PC-9 (cell line): ENCODE results near the gene GLCCI1. TPM values are rescaled to one million over a fixed set of nuclear protein-coding genes. Genes with fewer than 3 reads are reported as not detected.

ENCODE experiments used
- BruUV-seq: library from RNA; stranded (reverse); fragments of 400-500 nt; replicated peaks from 2 replicates; lab custom pipeline; 2021; lab: Mats Ljungman, UMichigan
- CTCF ChIA-PET: fragments of 300-600 bp; sonication (Branson Sonifier 250); formaldehyde crosslinking; loops from one replicate; lab custom pipeline; 2022; ENCODE audit warnings: antibody characterized with exemption; lab: Charles Lee
- POLR2A ChIA-PET: fragments of 300-600 bp; sonication (Branson Sonifier 250); formaldehyde crosslinking; loops from one replicate; lab custom pipeline; 2022; ENCODE audit warnings: antibody characterized with exemption; ENCODE audit not compliant: unreplicated experiment; lab: Charles Lee
- DNase-seq, 2 experiments: peaks; one replicate each; pipeline versions ENCODE4 v3.0.0 to v3.0.0-alpha.2; 2015 to 2022; ENCODE audit warnings: mixed read lengths in 1 of 2
- H2AFZ ChIP-seq: fragments of 200-600 bp; sonication (generic); 2 replicates; pipeline ENCODE4 v1.8.1; 2017; ENCODE audit warnings: antibody characterized with exemption
- H3F3A ChIP-seq: fragments of 200-600 bp; sonication (generic); 2 replicates; pipeline ENCODE4 v1.8.1; 2017; ENCODE audit warnings: antibody characterized with exemption, mild to moderate bottlenecking, low read depth; ENCODE audit not compliant: insufficient read depth
- H3K27ac ChIP-seq: fragments of 200-600 bp; sonication (generic); 2 replicates; pipeline ENCODE4 v1.6.1; 2016; ENCODE audit warnings: mixed run types
- H3K27me3 ChIP-seq: fragments of 200-600 bp; sonication (generic); 2 replicates; pipeline ENCODE4 v1.6.1; 2016; ENCODE audit warnings: low read depth, mixed run types; ENCODE audit not compliant: insufficient read depth
- H3K36me3 ChIP-seq: fragments of 200-600 bp; sonication (generic); 2 replicates; pipeline ENCODE4 v1.6.1; 2016; ENCODE audit warnings: low read depth, mixed run types
- H3K4me1 ChIP-seq: fragments of 200-600 bp; sonication (generic); replicated peaks from 2 replicates; pipeline ENCODE4 v1.6.1; 2016; ENCODE audit warnings: mixed run types; ENCODE audit not compliant: insufficient read depth
- H3K4me2 ChIP-seq: fragments of 200-600 bp; sonication (generic); 2 replicates; pipeline ENCODE4 v1.6.1; 2017; ENCODE audit warnings: mixed run types
- H3K4me3 ChIP-seq: fragments of 200-600 bp; sonication (generic); 2 replicates; pipeline ENCODE4 v1.6.1; 2016; ENCODE audit warnings: mixed run types
- H3K79me2 ChIP-seq: fragments of 200-600 bp; sonication (generic); 2 replicates; pipeline ENCODE4 v1.6.1; 2017; ENCODE audit warnings: low read depth, mixed run types
- H3K9me2 ChIP-seq: fragments of 200-600 bp; sonication (generic); 2 replicates; pipeline ENCODE4 v1.8.1; 2017; ENCODE audit warnings: mild to moderate bottlenecking; ENCODE audit not compliant: insufficient read depth
- H3K9me3 ChIP-seq: fragments of 200-600 bp; sonication (generic); 2 replicates; pipeline ENCODE4 v1.8.1; 2016; ENCODE audit warnings: low read depth; ENCODE audit not compliant: insufficient read depth
- H4K20me1 ChIP-seq: fragments of 200-600 bp; sonication (generic); 2 replicates; pipeline ENCODE4 v1.8.1; 2017; ENCODE audit not compliant: insufficient read depth
- CTCF ChIP-seq: fragments of 200-600 bp; sonication (generic); conservative IDR thresholded peaks from 2 replicates; pipeline ENCODE4 v1.6.1; 2017; ENCODE audit warnings: mixed run types, antibody characterized with exemption, mild to moderate bottlenecking, moderate library complexity
- EZH2 ChIP-seq: fragments of 200-600 bp; sonication (generic); IDR thresholded peaks from 2 replicates; pipeline ENCODE4 v1.8.0; 2017; ENCODE audit warnings: antibody characterized with exemption, low read depth
- intact Hi-C: fragments of 100-400 bp; cut with micrococcal nuclease; formaldehyde crosslinking; loops from one replicate; pipeline ENCODE4 v1.10.0; 2022; ENCODE audit not compliant: unreplicated experiment
- total RNA-seq: library from RNA; stranded (reverse); gene quantifications from 2 replicates; pipeline ENCODE4 v1.2.3, GENCODE V29; 2021

GLCCI1 gene
- total RNA-seq, 1 experiment from 2014 or later: 42.1 TPM

DNA sequence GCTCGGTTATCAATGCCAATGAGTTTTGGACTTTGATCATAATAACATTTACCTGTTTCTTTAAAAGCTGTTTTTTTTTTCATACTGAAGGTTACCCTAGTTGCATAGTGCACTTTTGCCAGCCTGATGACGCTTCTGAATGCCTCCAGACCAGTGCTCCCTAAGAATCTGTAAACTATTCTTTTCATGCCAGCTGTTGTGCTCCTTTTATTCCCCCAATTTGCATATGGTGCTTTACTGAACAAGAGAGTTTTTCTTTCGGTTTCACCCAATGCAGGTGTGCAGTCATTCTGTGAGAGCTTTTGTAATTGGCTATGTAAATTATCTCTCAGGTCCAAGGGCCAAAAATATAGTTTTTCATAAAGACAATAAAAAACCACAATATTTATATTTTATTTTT lies 48.1 kb upstream of the GLCCI1 start:
- Histone ChIP-seq H3K36me3 (no peaks in the 10 kb centered on the region), H3K9me3 (no peaks in the 10 kb centered on the region), H3F3A (no peaks in the 10 kb centered on the region), H4K20me1 (no peaks in the 10 kb centered on the region), H3K27ac (no peak overlapping the region), H2AFZ (no peak overlapping the region), H3K27me3 (no peaks in the 10 kb centered on the region), H3K4me3 (no peak overlapping the region), H3K4me2 (no peak overlapping the region), H3K4me1 (no peaks in the 10 kb centered on the region), H3K9me2 (no peaks in the 10 kb centered on the region), H3K79me2 (no peaks in the 10 kb centered on the region)
- intact Hi-C loops: no loop called here
- ChIA-PET CTCF (no interaction called here), POLR2A (no interaction called here)
- no peak for TF ChIP-seq CTCF
- TF ChIP-seq EZH2: no peak
- BruUV-seq: no TSS peak
- DNase-seq: no peak

- H3K4me3 ChIP-seq: no peak overlapping the region
- no peaks in the 10 kb centered on the region for H3K9me2 ChIP-seq
- H3K36me3 ChIP-seq: no peaks in the 10 kb centered on the region
- no peaks in the 10 kb centered on the region for H3K27me3 ChIP-seq
- H3F3A ChIP-seq: no peaks in the 10 kb centered on the region
- no peak for DNase-seq
- no peak overlapping the region for H3K27ac ChIP-seq
- POLR2A ChIA-PET: no interaction called here
- TF ChIP-seq CTCF (no peak), EZH2 (no peak)
- H2AFZ ChIP-seq: no peak overlapping the region
- no peaks in the 10 kb centered on the region for H3K4me1 ChIP-seq
- CTCF ChIA-PET: no interaction called here
- H3K79me2 ChIP-seq: no peaks in the 10 kb centered on the region
- BruUV-seq: no TSS peak
- intact Hi-C loops: no loop called here
- no peaks in the 10 kb centered on the region for H3K9me3 ChIP-seq
- no peak overlapping the region for H3K4me2 ChIP-seq
- H4K20me1 ChIP-seq: no peaks in the 10 kb centered on the region
Observed at GRCh38 chr7:7921830-7922229, 46.8 kb upstream of the GLCCI1 start.

- no peaks in the 10 kb centered on the region for H3K4me1 ChIP-seq
- BruUV-seq: no TSS peak
- H2AFZ ChIP-seq: no peak overlapping the region
- no peak overlapping the region for H3K27ac ChIP-seq
- H3K4me3 ChIP-seq: no peak overlapping the region
- no peaks in the 10 kb centered on the region for H3K36me3 ChIP-seq
- DNase-seq: no peak
- H3K9me2 ChIP-seq: no peaks in the 10 kb centered on the region
- intact Hi-C loops: no loop called here
- no peak for TF ChIP-seq EZH2
- TF ChIP-seq CTCF: no peak
- H3F3A ChIP-seq: no peaks in the 10 kb centered on the region
- no peaks in the 10 kb centered on the region for H3K9me3 ChIP-seq
- no peaks in the 10 kb centered on the region for H3K79me2 ChIP-seq
- ChIA-PET POLR2A (no interaction called here), CTCF (no interaction called here)
- H4K20me1 ChIP-seq: no peaks in the 10 kb centered on the region
- no peaks in the 10 kb centered on the region for H3K27me3 ChIP-seq
- no peak overlapping the region for H3K4me2 ChIP-seq
Observed at GRCh38 chr7:7922684-7923385, 45.8 kb upstream of the GLCCI1 start.
